ENCODE results near the gene ZNF19.

GRCh38 chr16:71484006-71484893, 4.9 kb downstream of the ZNF19 start:
- TF ChIP-seq CTCF (IDR thresholded peaks at IDR 0.05) (no peak), POLR2A (IDR thresholded peaks at IDR 0.05) (no peak)

All from testis (tissue), 2 donors.